Left kidney (tissue), 2 donors: ENCODE measurements around the gene NFATC3. TPM values are rescaled to one million over a fixed set of nuclear protein-coding genes. Genes with fewer than 3 reads are reported as not detected.

ENCODE experiments used
- DNase-seq: peaks from one replicate; pipeline ENCODE4 v3.0.0-alpha.2; 2013
- polyA plus RNA-seq: library from polyadenylated mRNA; unstranded; fragments of 120-200 nt; gene quantifications from one replicate; pipeline ENCODE4 v1.2.1, GENCODE V29; 2013; ENCODE audit not compliant: insufficient read length

The NFATC3 gene
- polyA plus RNA-seq, 1 donor: 38.0 TPM

DNA sequence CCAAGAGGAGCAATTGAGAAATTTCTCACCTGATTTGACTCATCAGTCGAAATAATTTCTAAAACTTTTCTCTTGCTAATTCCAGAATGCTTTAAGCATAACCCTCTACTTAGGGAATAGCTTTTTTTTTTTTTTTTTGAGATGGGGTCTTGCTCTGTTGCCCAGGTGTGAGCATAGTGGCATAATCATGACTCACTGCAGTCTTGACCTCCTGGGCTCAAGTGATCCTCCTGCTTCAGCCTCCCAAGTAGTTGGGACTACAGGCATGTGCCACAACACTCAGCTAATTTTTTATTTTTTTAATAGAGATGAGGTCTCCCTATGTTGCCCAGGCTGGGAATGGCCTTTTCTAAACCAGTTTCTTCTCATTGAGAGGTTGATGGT lies 13.7 kb upstream of the NFATC3 start:
- DNase-seq: no peak

- no peak for DNase-seq
These were observed 13.0 kb upstream of the NFATC3 start for GRCh38 chr16:68072038-68072695.

- DNase-seq: no peak
These were observed 11.0 kb upstream of the NFATC3 start for GRCh38 chr16:68073902-68074760.

- DNase-seq: no peak
These were observed 10.2 kb upstream of the NFATC3 start for GRCh38 chr16:68074850-68075555.

DNA sequence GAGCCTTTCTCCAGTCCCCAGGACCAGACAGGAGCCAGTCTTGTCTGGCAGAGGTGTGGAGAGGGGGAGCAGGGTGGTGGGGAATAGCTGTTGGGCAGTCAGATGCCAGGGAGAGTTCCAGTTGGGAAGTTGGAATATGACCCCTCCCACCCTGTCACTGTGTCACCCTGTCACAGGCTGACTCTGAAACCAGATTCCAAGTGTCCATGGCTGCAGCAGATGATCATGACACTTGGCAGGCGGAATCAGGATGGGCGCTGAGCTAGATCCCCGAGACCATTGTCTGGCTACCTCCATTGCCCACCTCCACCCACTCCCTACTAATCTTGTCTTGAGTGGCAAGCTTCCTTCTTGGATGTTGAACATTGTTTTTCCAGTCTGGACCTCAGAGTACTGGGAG lies 9.2 kb upstream of the NFATC3 start:
- no peak for DNase-seq

GRCh38 chr16:68076560-68076959 lies 8.6 kb upstream of the NFATC3 start:
- DNase-seq: no peak

GRCh38 chr16:68077866-68078700 lies 7.1 kb upstream of the NFATC3 start:
- no peak for DNase-seq

GRCh38 chr16:68078701-68079375 lies 6.3 kb upstream of the NFATC3 start:
- no peak for DNase-seq

- DNase-seq: no peak
These were observed 5.9 kb upstream of the NFATC3 start for GRCh38 chr16:68079376-68079625.

- peak; percentile 81 for DNase-seq
These were observed 5.4 kb upstream of the NFATC3 start for GRCh38 chr16:68079626-68080344.

DNA sequence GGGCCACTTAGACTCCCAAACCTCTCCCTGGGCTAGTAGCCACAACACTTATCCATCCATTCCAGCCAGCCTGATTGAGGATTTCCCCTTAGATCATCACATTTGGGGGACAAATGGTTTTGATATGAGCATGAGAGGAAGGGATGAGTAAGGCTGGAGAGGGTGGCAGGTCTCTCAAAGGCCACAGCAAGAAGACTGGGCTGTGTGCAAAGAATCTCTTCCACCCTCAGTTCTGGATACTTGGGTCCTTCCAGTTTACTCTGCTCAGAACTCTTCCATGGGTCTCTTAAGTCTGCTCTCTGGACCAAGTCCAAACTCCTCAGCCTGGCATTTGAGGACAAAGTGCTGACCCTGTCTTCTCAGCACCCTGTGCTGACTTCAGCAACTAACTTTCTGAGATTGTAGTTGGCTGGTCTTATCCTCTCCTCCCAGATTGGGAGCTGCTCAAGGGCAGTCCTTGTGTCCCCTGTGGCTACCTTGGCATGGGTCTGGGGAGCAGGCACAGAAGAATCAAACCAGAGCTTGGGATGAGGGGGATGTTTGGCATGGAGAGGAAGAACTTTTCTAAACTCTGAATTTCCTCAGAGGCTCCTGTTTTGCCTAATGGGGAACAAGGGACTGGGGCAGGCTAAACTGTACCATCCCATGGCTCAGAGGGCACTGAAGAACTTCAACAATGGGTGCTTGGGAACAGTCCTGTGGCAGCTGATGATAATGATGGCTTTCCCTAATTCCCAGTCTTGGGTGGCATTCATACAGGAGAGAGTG lies 3.1 kb upstream of the NFATC3 start:
- no peak for DNase-seq

DNA sequence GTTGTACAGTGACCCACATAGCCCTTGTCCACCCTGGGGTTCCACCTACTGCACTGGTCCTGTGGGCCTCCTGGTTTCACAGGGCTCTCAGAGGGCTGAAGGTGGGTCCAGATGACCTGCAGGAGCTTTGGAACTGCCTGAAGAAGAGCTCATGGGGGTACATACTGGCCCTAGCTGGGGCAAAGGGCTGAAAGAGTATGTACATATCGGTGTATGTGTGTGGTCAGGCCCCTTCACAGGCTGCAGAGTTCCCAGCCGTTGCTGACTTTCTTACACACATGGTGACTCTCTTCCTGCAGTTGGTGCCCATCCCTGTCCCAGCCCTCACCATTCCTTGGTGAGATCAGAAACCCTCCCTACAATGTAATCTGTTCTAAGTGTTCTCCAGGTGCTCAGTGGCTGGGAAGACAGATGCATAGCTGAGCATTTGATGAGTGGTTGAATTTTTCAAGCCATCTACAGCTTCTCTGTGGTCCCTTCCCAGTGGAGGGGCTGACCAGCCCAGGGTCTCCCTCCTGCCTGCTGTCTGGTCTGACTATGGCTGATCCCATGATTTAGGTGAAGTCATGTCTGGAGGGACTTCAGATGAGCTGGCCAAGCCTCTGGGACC lies 2.4 kb upstream of the NFATC3 start:
- DNase-seq: no peak

GRCh38 chr16:68083239-68083781 lies 1.9 kb upstream of the NFATC3 start:
- DNase-seq: no peak

DNA sequence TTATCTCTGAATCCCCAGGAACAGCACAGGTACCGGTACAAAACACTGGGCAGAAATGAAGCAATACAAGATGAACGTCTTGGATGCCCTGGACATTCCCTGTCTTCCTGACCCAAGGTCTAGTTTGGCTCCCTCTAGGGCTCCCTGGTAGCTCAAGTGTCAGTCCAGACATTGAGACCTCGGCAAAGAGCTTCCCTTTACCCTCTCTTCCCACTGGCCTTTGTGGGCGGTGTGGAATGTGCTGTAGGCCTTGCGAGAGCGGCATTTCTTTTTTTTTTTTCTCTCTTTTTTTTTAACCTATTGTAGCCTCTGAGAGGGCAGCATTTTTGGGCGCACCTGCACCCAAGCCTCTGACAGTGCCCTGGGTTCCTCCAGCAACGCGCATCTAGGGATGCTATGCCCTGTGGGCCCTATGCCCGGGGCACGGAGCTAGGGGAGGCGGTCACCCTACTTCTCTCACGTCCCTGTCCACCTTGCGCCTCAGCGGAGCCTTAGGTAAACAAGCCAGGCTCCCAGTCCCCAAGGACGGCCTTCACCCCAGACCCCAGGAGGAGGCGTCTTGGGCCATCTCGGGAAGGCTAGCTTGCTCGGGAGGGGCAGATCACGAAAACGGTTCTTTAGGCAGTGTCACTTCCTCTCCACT lies 1.2 kb upstream of the NFATC3 start:
- DNase-seq: no peak

GRCh38 chr16:68084504-68085258 lies 489 bp upstream of the NFATC3 start:
- peak; percentile 96 for DNase-seq

DNA sequence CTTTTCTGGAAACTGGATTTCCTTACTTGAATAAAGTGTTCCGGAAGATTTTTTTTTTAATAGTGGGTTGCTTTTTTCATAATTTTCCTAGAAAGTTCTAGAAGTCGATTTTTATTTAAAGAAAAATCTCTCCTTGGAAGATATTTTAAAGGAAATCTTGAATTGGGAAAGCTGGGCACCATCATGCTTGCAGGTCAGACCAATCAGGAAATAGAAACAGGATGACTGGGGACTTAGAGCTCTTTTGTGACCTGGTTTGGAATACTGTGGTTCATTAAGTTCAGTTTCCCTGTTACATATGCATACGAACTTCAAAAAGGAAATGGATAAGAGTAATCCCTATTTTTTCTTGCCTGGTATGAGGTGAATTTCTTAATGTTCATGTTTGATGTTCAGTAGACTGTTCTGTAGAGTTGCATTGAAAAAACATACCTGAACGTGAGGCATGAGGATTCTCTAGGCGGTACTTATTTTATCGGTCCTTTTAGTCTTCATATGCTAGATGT lies 1.2 kb downstream of the NFATC3 start:
- no peak for DNase-seq

- no peak for DNase-seq
These were observed 1.7 kb downstream of the NFATC3 start for GRCh38 chr16:68086860-68087268.

DNA sequence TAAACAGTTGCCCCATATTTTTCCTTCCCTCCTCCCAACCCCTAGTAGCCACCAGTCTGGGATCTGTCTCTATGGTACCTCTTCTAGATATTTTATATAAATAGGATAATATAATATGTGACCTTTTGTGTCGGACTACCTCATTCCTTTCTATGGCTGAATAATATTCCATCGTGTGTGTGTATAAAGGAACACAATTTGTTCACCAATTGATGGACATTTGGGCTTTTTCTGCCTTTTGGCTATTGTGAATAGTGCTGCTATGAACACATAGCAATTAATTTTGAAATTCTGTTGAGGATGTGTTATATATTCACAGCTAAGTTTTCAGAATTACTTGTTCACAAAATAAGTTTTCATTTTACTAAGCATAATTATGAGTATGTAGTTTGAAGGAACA lies 2.5 kb downstream of the NFATC3 start:
- DNase-seq: no peak
